K562 (cell line): ENCODE results near the gene CENPX. TPM values are rescaled to one million over a fixed set of nuclear protein-coding genes. Genes with fewer than 3 reads are reported as not detected.

ENCODE experiments used
- BCOR ChIP-seq: fragments of 450-650 bp; IDR thresholded peaks from 2 replicates; pipeline ENCODE4 v1.6.1; 2016
- BHLHE40 ChIP-seq: IDR thresholded peaks from 2 replicates; pipeline ENCODE4 v1.6.1; 2011; ENCODE audit warnings: low read length, improper control_type of control experiment
- CC2D1A ChIP-seq: fragments of 450-650 bp; IDR thresholded peaks from 2 replicates; pipeline ENCODE4 v1.6.1; 2017; ENCODE audit warnings: mild to moderate bottlenecking
- ESRRA ChIP-seq: fragments of 450-650 bp; IDR thresholded peaks from 2 replicates; pipeline ENCODE4 v1.6.1; 2014; ENCODE audit warnings: low read depth, mild to moderate bottlenecking, moderate library complexity, borderline replicate concordance
- NBN ChIP-seq: fragments of 450-650 bp; IDR thresholded peaks from 2 replicates; pipeline ENCODE4 v1.6.1; 2016; ENCODE audit warnings: low read depth, mild to moderate bottlenecking
- NFE2 ChIP-seq: IDR thresholded peaks from 2 replicates; pipeline ENCODE4 v1.6.1; 2014; ENCODE audit warnings: antibody characterized with exemption, low read depth
- NR4A1 ChIP-seq, 2 experiments: fragments of 250-450 bp in 1 of 2; fragments of 450-650 bp in 1 of 2; sonication (Bioruptor Pico) in 1 of 2; IDR thresholded peaks; 2 replicates each; pipeline versions ENCODE4 v1.4.0 to v1.6.1; 2016 to 2020; ENCODE audit warnings: mild to moderate bottlenecking in 2 of 2, missing compliant biosample characterization in 1 of 2, missing genetic modification characterization in 1 of 2, moderate library complexity in 1 of 2
- SMC3 ChIP-seq: conservative IDR thresholded peaks from 2 replicates; pipeline ENCODE4 v1.6.1; 2011; ENCODE audit warnings: low read depth, low read length, improper control_type of control experiment; ENCODE audit not compliant: insufficient read depth
- SOX6 ChIP-seq: fragments of 450-650 bp; IDR thresholded peaks from 2 replicates; pipeline ENCODE4 v1.6.1; 2014; ENCODE audit warnings: mild to moderate bottlenecking
- U2AF1 ChIP-seq: fragments of 200-400 bp; formaldehyde crosslinking; optimal IDR thresholded peaks from 2 replicates; pipeline ENCODE3; 2017; ENCODE audit warnings: mild to moderate bottlenecking, low read depth, low read length, moderate library complexity
- ZMIZ1 ChIP-seq, 2 experiments: fragments of 150-350 bp in 1 of 2; IDR thresholded peaks; 2 replicates each; pipeline ENCODE4 v1.6.1; 2012 to 2016; ENCODE audit warnings: low read depth in 2 of 2, low read length in 2 of 2, mild to moderate bottlenecking in 1 of 2, moderate library complexity in 1 of 2
- ZNF511 ChIP-seq: sonication (generic); formaldehyde crosslinking; IDR thresholded peaks from 2 replicates; pipeline ENCODE4 v1.8.0; 2022; ENCODE audit warnings: mild to moderate bottlenecking, missing genetic modification reagents
- polyA plus RNA-seq, 8 experiments: library from polyadenylated mRNA; depleted of rRNA in 4 of 8; stranded (reverse) in 5 of 8; unstranded in 3 of 8; fragments of >200 nt; fragmentation: Nextera tagmentation in 2 of 8; fragmentation: Illumina TruSeq in 1 of 8; extraction: Ambion mirVana in 2 of 8; extraction: Trizol in 1 of 8; gene quantifications; 2 replicates each; pipeline versions ENCODE4 v1.2.1 to v1.2.3, GENCODE V29; 2011 to 2014; ENCODE audit warnings: inconsistent platforms in 1 of 8, missing spikeins in 1 of 8
- total RNA-seq, 7 experiments: library from RNA; depleted of rRNA in 6 of 7; stranded (reverse); fragments of >200 nt in 6 of 7; fragmentation: Illumina TruSeq in 2 of 7; extraction: Trizol in 2 of 7; gene quantifications; 2 replicates each; pipeline versions ENCODE4 v1.2.1 to v1.2.3, GENCODE V29; 2011 to 2021; ENCODE audit warnings: low replicate concordance in 1 of 7
- TF ChIP-seq, protein P1 (sequence below): fragments of 250-450 bp; sonication (Bioruptor Pico); IDR thresholded peaks from 2 replicates; pipeline ENCODE4 v1.4.0; 2020
- TF ChIP-seq, protein P2 (sequence below), 3 experiments: fragments of 200-800 bp in 1 of 3; sonication (Bioruptor generic) in 1 of 3; sonication (generic) in 1 of 3; formaldehyde crosslinking in 1 of 3; IDR thresholded peaks; 2 replicates each; pipeline versions ENCODE4 v1.6.1 to v1.8.0; 2016 to 2022; ENCODE audit warnings: mild to moderate bottlenecking in 2 of 3, missing compliant biosample characterization in 2 of 3, missing genetic modification characterization in 2 of 3, missing genetic modification reagents in 1 of 3

The CENPX gene
- total and polyA plus RNA-seq, 9 of the 15 experiments (the other 6 are each of a cell fraction or from before 2014, with no cell fraction given) = 32.7 to 352 (median 127) TPM

DNA sequence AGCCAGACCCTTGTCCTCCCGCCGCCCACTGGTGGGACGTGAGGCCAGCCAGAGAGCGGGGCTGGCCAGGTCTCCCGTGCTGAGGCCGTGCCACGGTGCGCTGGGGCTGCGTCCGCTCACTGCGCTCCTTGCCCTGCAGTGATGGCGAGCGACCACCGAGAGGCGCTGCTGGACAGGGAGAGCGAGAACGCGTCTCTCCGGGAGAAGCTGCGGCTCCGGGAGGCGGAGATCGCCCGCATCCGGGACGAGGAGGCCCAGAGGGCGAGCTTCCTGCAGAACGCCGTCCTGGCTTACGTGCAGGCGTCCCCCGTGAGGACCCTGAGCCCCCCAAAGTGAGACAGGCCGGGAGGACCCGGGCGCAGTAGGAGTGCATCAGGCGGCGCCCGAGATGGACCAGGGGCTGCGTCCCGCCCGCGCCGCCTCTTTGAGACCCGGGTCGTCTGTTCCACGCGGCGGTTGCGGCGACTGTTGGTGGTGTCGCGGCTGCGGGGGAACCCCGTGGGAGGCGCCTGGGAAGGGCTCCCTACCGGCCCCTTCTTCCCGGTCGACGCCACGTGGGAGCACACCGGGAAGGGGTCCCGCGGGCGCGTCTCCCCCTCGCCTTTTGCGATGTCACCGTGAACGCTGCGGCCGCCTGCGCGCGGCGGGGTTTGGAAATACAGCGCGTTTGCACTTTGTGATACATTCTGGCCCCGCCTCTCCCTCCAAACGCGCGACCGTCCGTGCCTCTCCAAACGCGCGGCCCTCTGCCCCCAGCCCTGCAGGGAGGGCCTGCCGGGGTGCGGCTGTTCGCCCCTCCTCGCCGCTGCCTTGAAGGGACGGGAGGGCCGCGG, 8.0 kb upstream of the CENPX start (continued):
- TF ChIP-seq, protein P1, sequence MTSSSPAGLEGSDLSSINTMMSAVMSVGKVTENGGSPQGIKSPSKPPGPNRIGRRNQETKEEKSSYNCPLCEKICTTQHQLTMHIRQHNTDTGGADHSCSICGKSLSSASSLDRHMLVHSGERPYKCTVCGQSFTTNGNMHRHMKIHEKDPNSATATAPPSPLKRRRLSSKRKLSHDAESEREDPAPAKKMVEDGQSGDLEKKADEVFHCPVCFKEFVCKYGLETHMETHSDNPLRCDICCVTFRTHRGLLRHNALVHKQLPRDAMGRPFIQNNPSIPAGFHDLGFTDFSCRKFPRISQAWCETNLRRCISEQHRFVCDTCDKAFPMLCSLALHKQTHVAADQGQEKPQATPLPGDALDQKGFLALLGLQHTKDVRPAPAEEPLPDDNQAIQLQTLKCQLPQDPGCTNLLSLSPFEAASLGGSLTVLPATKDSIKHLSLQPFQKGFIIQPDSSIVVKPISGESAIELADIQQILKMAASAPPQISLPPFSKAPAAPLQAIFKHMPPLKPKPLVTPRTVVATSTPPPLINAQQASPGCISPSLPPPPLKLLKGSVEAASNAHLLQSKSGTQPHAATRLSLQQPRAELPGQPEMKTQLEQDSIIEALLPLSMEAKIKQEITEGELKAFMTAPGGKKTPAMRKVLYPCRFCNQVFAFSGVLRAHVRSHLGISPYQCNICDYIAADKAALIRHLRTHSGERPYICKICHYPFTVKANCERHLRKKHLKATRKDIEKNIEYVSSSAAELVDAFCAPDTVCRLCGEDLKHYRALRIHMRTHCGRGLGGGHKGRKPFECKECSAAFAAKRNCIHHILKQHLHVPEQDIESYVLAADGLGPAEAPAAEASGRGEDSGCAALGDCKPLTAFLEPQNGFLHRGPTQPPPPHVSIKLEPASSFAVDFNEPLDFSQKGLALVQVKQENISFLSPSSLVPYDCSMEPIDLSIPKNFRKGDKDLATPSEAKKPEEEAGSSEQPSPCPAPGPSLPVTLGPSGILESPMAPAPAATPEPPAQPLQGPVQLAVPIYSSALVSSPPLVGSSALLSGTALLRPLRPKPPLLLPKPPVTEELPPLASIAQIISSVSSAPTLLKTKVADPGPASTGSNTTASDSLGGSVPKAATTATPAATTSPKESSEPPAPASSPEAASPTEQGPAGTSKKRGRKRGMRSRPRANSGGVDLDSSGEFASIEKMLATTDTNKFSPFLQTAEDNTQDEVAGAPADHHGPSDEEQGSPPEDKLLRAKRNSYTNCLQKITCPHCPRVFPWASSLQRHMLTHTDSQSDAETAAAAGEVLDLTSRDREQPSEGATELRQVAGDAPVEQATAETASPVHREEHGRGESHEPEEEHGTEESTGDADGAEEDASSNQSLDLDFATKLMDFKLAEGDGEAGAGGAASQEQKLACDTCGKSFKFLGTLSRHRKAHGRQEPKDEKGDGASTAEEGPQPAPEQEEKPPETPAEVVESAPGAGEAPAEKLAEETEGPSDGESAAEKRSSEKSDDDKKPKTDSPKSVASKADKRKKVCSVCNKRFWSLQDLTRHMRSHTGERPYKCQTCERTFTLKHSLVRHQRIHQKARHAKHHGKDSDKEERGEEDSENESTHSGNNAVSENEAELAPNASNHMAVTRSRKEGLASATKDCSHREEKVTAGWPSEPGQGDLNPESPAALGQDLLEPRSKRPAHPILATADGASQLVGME (CRISPR knock-in tag) = peak; percentile 59; the same call in 1 of the 2 replicates
- TF ChIP-seq NBN (peak; percentile 46; the same call in 1 of the 2 replicates), ZMIZ1 (IDR thresholded peaks at IDR 0.05; ENCODE audit: low read depth in 2 of 2, low read length in 2 of 2) (peak in 1 of 2 experiments; percentile 24; a peak in 1 of 4 replicates), NR4A1 (CRISPR knock-in tag; IDR thresholded peaks at IDR 0.05) (no peak), NR4A1 (tag; IDR thresholded peaks at IDR 0.05) (no peak), BCOR (peak; percentile 56), SMC3 (peak; percentile 88), ESRRA (peak; percentile 24; the same call in 1 of the 2 replicates), U2AF1 (peak; percentile 66), ZNF511 (CRISPR knock-in tag) (peak; percentile 59; the same call in 1 of the 2 replicates), BHLHE40 (peak; percentile 63), SOX6 (0 out of 2 replicates have a peak, but pooled peaks have one; percentile 22), NFE2 (peak; percentile 51; the same call in 1 of the 2 replicates), CC2D1A (peak; percentile 83)
- TF ChIP-seq, protein P2, sequence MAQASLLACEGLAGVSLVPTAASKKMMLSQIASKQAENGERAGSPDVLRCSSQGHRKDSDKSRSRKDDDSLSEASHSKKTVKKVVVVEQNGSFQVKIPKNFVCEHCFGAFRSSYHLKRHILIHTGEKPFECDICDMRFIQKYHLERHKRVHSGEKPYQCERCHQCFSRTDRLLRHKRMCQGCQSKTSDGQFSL (CRISPR knock-in tag; IDR thresholded peaks at IDR 0.05) = peak; percentile 40; the same call in 1 of the 2 replicates
- TF ChIP-seq, protein P2 (tag; IDR thresholded peaks at IDR 0.05) = no peak
